Right forelimb (tissue), 1 donor: ENCODE results near the gene FLG2.
"Not testable (repeated sequence)": the region's sequence is repeated elsewhere in the genome, so short reads cannot be mapped to it uniquely, and the experiment has no call there.

ENCODE experiments used
- DNase-seq: peaks from one replicate; pipeline ENCODE4 v3.0.0-alpha.2; 2018

The FLG2 gene

GRCh38 chr1:152309955-152310354 is 49.9 kb downstream of the FLG2 start:
- no peak for DNase-seq

DNA sequence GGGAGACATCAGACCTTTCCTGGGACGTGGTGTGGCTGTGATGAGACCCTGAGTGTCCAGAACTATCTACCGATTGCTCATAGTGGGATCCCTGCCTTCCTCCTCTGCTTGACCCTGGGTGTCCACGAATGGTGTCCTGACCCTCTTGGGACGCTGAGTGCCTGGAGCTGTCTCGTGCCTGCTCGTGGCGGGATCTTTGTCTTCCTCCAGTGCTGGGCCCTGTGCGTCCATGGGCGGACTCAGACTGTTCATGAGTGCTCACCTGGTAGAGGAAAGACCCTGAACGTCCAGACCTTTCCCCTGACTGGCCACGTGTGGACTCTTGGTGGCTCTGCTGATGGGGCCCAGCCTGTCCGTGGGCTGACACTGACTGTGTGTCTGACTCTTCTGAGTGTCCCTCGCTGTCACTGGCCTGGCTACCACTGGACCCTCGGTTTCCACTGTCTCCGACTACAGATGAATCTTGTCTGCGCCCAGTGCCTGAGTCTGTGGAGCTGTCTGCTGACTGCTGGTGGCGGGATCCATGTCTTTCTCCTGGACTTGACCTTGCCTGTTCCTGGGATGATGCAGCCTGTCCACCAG is 50.4 kb downstream of the FLG2 start:
- not testable (repeated sequence) for DNase-seq

DNA sequence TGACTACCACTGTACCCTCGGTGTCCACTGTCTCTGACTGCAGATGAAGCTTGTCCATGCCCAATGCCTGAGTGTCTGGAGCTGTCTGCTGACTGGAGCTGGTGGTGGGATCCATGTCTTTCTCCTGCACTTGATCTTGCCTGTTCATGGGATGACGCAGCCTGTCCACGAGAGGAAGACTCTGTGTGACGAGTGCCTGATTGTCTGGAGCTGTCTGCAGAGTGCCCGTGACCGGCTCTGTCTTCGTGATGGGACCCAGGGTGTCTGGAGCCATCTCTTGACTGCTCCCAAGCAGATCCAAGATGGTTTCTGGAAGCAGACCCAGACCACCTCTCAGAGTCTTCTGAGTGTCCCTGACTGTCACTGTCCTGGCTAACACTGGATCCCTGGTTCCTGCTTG is 51.0 kb downstream of the FLG2 start:
- DNase-seq: not testable (repeated sequence)

DNA sequence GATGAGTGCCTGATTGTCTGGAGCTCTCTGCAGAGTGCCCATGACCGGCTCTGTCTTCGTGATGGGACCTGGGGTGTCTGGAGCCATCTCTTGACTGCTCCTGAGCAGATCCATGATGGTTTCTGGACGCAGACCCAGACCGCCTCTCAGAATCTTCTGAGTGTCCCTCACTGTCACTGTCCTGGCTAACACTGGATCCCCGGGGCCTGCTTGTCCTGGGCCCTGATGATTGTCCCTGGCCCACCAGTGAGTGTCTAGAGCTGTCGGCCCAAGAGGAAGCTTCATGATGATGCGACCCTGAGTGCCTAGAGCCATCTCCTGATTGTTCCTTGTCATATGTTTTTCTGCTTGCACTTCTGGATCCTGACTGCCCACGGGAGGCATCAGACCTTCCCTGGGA is 51.8 kb downstream of the FLG2 start:
- DNase-seq: not testable (repeated sequence)

DNA sequence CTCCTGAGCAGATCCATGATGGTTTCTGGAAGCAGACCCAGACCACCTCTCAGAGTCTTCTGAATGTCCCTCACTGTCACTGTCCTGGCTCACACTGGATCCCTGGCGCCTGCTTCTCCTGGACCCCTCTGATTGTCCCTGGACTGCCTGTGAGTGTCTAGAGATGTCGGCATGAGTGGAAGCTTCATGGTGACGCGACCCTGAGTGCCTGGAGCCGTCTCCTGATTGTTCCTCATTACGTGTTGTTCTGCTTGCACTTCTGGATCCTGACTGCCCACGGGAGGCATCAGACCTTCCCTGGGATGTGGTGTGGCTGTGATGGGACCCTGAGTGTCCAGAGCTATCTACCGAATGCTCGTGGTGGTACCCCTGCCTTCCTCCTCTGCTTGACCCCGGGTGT is 53.7 kb downstream of the FLG2 start:
- DNase-seq: not testable (repeated sequence)

DNA sequence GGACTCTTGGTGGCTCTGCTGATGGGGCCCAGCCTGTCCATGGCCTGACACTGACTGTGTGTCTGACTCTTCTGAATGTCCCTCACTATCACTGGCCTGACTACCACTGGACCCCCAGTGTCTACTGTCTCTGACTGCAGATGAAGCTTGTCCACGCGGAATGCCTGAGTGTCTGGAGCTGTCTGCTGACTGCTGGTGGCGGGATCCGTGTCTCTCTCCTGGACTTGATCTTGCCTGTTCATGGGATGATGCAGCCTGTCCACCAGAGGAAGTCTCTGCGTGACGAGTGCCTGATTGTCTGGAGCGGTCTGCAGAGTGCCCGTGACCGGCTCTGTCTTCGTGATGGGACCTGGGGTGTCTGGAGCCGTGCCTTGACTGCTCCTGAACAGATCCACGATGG is 55.0 kb downstream of the FLG2 start:
- not testable (repeated sequence) for DNase-seq

DNA sequence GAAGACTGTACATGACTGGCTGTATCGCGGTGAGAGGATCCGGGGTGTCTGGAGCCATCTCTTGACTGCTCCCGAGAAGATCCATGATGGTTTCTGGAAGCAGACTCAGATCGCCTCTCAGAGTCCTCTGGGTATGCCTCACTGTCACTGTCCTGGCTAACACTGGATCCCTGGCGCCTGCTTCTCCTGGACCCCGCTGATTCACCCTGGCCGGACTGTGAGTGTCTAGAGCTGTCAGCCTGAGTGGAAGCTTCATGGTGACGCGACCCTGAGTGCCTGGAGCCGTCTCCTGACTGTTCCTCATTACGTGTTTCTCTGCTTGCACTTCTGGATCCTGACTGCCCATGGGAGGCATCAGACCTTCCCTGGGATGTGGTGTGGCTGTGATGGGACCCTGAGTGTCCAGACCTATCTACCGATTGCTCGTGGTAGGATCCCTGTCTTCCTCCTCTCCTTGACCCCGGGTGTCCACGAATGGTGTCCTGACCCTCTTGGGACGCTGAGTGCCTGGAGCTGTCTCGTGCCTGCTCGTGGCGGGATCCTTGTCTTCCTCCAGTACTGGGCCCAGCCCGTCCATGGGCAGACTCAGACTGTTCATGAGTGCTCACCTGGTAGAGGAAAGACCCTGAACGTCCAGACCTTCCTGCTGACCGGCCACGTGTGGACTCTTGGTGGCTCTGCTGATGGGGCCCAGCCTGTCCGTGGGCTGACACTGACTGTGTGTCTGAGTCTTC is 56.5 kb downstream of the FLG2 start:
- DNase-seq: not testable (repeated sequence)
